SU-DHL-6 (cell line): ENCODE results near the gene HLTF.

ENCODE experiments used
- H2AFZ ChIP-seq: fragments of 200-600 bp; sonication (generic); 2 replicates; pipeline ENCODE4 v1.6.1; 2014; ENCODE audit warnings: low read depth, mild to moderate bottlenecking, moderate library complexity, mixed read lengths, antibody characterized with exemption, low read length; ENCODE audit not compliant: severe bottlenecking
- H3F3A ChIP-seq: fragments of 200-600 bp; shearing (Covaris generic); 2 replicates; pipeline ENCODE4 v1.6.0; 2016; ENCODE audit warnings: antibody characterized with exemption, mild to moderate bottlenecking; ENCODE audit not compliant: insufficient read depth
- H3K27ac ChIP-seq: fragments of 200-600 bp; sonication (generic); 2 replicates; pipeline ENCODE4 v1.5.1; 2016; ENCODE audit warnings: low read depth, mild to moderate bottlenecking, low read length, moderate library complexity, mixed read lengths
- H3K27me3 ChIP-seq: fragments of 200-600 bp; sonication (generic), shearing (Covaris generic); 2 replicates; pipeline ENCODE4 v1.6.0; 2014; ENCODE audit warnings: mild to moderate bottlenecking, low read length
- H3K36me3 ChIP-seq: fragments of 200-600 bp; sonication (generic); 2 replicates; pipeline ENCODE4 v1.6.1; 2014; ENCODE audit warnings: mild to moderate bottlenecking, low read length, mixed read lengths
- H3K4me2 ChIP-seq: fragments of 300-600, 200-600 bp; shearing (Covaris generic), sonication (generic); 2 replicates; pipeline ENCODE4 v1.6.0; 2014; ENCODE audit warnings: low read length, low read depth, mild to moderate bottlenecking; ENCODE audit not compliant: poor library complexity, severe bottlenecking
- H3K4me3 ChIP-seq: fragments of 200-600 bp; sonication (generic); 2 replicates; pipeline ENCODE4 v1.5.1; 2014; ENCODE audit warnings: antibody characterized with exemption, low read length, mild to moderate bottlenecking, mixed read lengths; ENCODE audit not compliant: insufficient read depth, poor library complexity, severe bottlenecking
- H3K79me2 ChIP-seq: fragments of 200-600 bp; sonication (generic); 2 replicates; pipeline ENCODE4 v1.6.1; 2014; ENCODE audit warnings: mild to moderate bottlenecking, low read length, moderate library complexity; ENCODE audit not compliant: insufficient read depth
- H3K9ac ChIP-seq: fragments of 200-600 bp; sonication (generic); 2 replicates; pipeline ENCODE4 v1.7.0; 2014; ENCODE audit warnings: mild to moderate bottlenecking, low read length
- H3K9me2 ChIP-seq: fragments of 200-600 bp; sonication (generic); replicated peaks from 2 replicates; pipeline ENCODE4 v1.6.1; 2014; ENCODE audit warnings: low read length; ENCODE audit not compliant: insufficient read depth
- H3K9me3 ChIP-seq: fragments of 200-600 bp; sonication (generic); 2 replicates; pipeline ENCODE4 v1.6.1; 2014; ENCODE audit warnings: low read length, mixed read lengths; ENCODE audit not compliant: insufficient read depth
- H4K20me1 ChIP-seq: fragments of 200-600 bp; sonication (generic); 2 replicates; pipeline ENCODE4 v1.6.1; 2014; ENCODE audit warnings: low read depth, mild to moderate bottlenecking, antibody characterized with exemption, low read length, moderate library complexity, mixed read lengths
- EZH2phosphoT487 ChIP-seq: fragments of 200-600 bp; sonication (generic), shearing (Covaris generic); conservative IDR thresholded peaks from 2 replicates; pipeline ENCODE4 v1.6.1; 2018; ENCODE audit warnings: mild to moderate bottlenecking, antibody characterized with exemption, low read length, moderate library complexity, mixed read lengths
- TF ChIP-seq, protein P1 (sequence below): fragments of 200-600 bp; sonication (generic); IDR thresholded peaks from one replicate; pipeline ENCODE4 v1.5.1; 2017; ENCODE audit warnings: antibody characterized with exemption, mild to moderate bottlenecking, low read length, moderate library complexity; ENCODE audit not compliant: insufficient read depth, poor library complexity, severe bottlenecking

Gene HLTF

DNA sequence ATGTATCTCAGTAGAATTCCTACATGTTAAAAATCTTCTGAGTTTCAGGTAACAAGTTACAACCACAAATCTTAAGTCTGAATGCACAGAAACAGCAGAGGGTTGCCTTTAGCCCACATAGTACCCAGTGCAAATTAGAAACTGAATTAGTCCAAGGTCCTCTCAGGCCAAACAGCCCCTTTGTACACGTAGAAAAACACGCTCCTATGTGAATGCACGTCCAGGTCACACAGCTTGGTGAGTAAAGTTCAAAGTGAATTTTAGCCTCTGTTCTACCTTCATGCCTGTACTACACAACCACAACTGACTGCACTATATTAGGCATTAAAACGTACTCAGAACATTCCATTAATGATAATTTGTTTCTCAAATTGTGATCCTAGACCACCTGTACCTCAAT lies 48.6 kb downstream of the HLTF start:
- no peak overlapping the region for H3K9ac ChIP-seq
- H3F3A ChIP-seq = peaks cover 11% of the 10 kb centered on the region; the same call in 1 of the 2 replicates
- H3K9me3 ChIP-seq = no peaks in the 10 kb centered on the region
- no peaks in the 10 kb centered on the region for H3K9me2 ChIP-seq
- TF ChIP-seq, protein P1, sequence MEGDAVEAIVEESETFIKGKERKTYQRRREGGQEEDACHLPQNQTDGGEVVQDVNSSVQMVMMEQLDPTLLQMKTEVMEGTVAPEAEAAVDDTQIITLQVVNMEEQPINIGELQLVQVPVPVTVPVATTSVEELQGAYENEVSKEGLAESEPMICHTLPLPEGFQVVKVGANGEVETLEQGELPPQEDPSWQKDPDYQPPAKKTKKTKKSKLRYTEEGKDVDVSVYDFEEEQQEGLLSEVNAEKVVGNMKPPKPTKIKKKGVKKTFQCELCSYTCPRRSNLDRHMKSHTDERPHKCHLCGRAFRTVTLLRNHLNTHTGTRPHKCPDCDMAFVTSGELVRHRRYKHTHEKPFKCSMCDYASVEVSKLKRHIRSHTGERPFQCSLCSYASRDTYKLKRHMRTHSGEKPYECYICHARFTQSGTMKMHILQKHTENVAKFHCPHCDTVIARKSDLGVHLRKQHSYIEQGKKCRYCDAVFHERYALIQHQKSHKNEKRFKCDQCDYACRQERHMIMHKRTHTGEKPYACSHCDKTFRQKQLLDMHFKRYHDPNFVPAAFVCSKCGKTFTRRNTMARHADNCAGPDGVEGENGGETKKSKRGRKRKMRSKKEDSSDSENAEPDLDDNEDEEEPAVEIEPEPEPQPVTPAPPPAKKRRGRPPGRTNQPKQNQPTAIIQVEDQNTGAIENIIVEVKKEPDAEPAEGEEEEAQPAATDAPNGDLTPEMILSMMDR = no peak
- no peak for TF ChIP-seq EZH2phosphoT487
- no peak overlapping the region for H2AFZ ChIP-seq
- no peaks in the 10 kb centered on the region for H4K20me1 ChIP-seq
- no peaks in the 10 kb centered on the region for H3K27me3 ChIP-seq
- H3K4me2 ChIP-seq = no peak overlapping the region
- H3K4me3 ChIP-seq = no peak overlapping the region
- H3K27ac ChIP-seq = no peak overlapping the region
- H3K36me3 ChIP-seq = peaks cover 67% of the 10 kb centered on the region
- H3K79me2 ChIP-seq = no peaks in the 10 kb centered on the region

DNA sequence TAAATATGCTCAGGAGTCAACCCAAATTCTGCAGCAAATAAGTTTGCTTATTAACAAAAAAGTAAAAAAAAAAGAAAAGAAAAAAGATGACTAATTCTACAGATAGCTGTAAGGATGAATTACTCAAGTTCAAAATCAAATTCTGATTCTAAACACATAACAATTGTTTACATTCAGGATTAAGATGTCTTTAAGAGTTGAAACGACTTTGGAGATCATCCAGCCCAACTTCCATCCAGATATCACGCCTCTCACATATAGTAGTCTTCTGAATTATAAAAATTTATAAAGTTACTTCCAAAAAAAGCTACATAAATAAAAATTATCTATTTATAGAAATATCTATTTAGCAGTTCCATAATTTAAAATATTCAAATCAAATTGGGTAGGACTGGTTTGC lies 55.2 kb downstream of the HLTF start:
- Histone ChIP-seq H3K4me3 (no peak overlapping the region), H3K9me3 (no peaks in the 10 kb centered on the region), H3K27ac (no peak overlapping the region), H3K79me2 (no peaks in the 10 kb centered on the region), H3K27me3 (no peaks in the 10 kb centered on the region), H4K20me1 (no peaks in the 10 kb centered on the region), H2AFZ (no peak overlapping the region), H3F3A (peaks cover 15% of the 10 kb centered on the region; the same call in 1 of the 2 replicates), H3K4me2 (no peak overlapping the region), H3K9ac (no peak overlapping the region), H3K36me3 (peaks cover 53% of the 10 kb centered on the region; the same call in 1 of the 2 replicates), H3K9me2 (no peaks in the 10 kb centered on the region)
- TF ChIP-seq, protein P1 = no peak
- TF ChIP-seq EZH2phosphoT487 = no peak

DNA sequence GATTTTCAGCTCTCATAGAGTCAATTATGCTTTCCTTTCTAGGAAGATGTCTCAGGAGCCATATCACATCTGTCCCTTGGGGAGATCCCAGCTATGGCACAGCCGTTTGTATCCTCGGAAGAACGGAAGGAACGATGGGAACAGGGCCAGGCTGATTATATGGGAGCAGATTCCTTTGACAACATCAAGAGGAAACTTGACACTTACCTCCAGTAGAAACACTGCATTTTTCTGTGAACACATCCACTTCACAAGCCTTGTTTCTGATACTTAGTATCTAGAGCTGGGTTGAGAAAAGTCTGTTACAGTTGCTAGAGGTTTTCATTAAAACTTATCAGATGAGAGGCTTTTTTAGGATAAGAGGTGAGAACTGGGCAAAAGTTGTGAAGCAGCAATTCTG lies 59.6 kb downstream of the HLTF start:
- H3K36me3 ChIP-seq = peaks cover 40% of the 10 kb centered on the region
- no peak overlapping the region for H3K9ac ChIP-seq
- no peaks in the 10 kb centered on the region for H3K27me3 ChIP-seq
- H3F3A ChIP-seq = 0 out of 2 replicates have a peak, but pooled peaks cover 4% of the 10 kb centered on the region
- H4K20me1 ChIP-seq = no peaks in the 10 kb centered on the region
- H3K4me2 ChIP-seq = no peak overlapping the region
- H2AFZ ChIP-seq = no peak overlapping the region
- no peak overlapping the region for H3K27ac ChIP-seq
- no peak overlapping the region for H3K4me3 ChIP-seq
- no peaks in the 10 kb centered on the region for H3K79me2 ChIP-seq
- TF ChIP-seq EZH2phosphoT487 = no peak
- TF ChIP-seq, protein P1 = no peak
- peaks cover 6% of the 10 kb centered on the region; the same call in 1 of the 2 replicates for H3K9me3 ChIP-seq
- no peaks in the 10 kb centered on the region for H3K9me2 ChIP-seq
